ENCODE measurements around the gene ANKRD34A.

The ANKRD34A gene

GRCh38 chr1:146007489-146008133 is 43.2 kb upstream of the ANKRD34A start:
- POLR2A ChIA-PET, result interaction anchor here (1.0 to 2.2 kb wide), 3 partner anchors 28 to 116 kb away, joined by 4 to 12 read pairs (median 4); no protein-coding TSS in a partner anchor
- no peak overlapping the region for H3K4me3 ChIP-seq (ENCODE audit: low read depth, low read length)
- CTCF ChIA-PET, result interaction anchor here (0.6 to 13.8 kb wide), 19 partner anchors 9 to 245 kb away, joined by 3 to 227 read pairs (median 5); partner anchors contain the start of genes ANKRD34A, ANKRD35, NUDT17 and POLR3GL

GRCh38 chr1:146001709-146002108 is 37.3 kb upstream of the ANKRD34A start:
- ChIA-PET POLR2A (no interaction called here), CTCF (interaction anchor here (0.6 to 1.1 kb wide), 4 partner anchors 23 to 110 kb away, joined by 3 to 13 read pairs (median 6); partner anchors contain the start of gene ITGA10)
- TF ChIP-seq ZNF776 (tag by site-specific recombination; IDR thresholded peaks at IDR 0.05; ENCODE audit: borderline replicate concordance) (no peak), ZNF621 (tag by site-specific recombination; IDR thresholded peaks at IDR 0.05) (no peak), ZNF837 (tag by site-specific recombination; IDR thresholded peaks at IDR 0.05) (no peak), ZNF202 (tag by site-specific recombination; IDR thresholded peaks at IDR 0.05; ENCODE audit: borderline replicate concordance) (no peak), BCL11B (tag by site-specific recombination; IDR thresholded peaks at IDR 0.05; ENCODE audit: low read depth) (no peak), ZNF623 (tag by site-specific recombination; IDR thresholded peaks at IDR 0.05) (no peak), HIC1 (tag by site-specific recombination; IDR thresholded peaks at IDR 0.05) (no peak), ZNF23 (tag by site-specific recombination; IDR thresholded peaks at IDR 0.05; ENCODE audit: borderline replicate concordance) (no peak), ZNF266 (tag by site-specific recombination; IDR thresholded peaks at IDR 0.05; ENCODE audit: low read depth) (no peak), KLF16 (tag by site-specific recombination; IDR thresholded peaks at IDR 0.05) (no peak), MYNN (tag by site-specific recombination; IDR thresholded peaks at IDR 0.05; ENCODE audit: borderline replicate concordance) (no peak), ZNF211 (tag by site-specific recombination; IDR thresholded peaks at IDR 0.05; ENCODE audit: low read depth) (no peak), ZNF560 (tag by site-specific recombination; IDR thresholded peaks at IDR 0.05; ENCODE audit: borderline replicate concordance) (no peak), ZNF473 (tag by site-specific recombination; IDR thresholded peaks at IDR 0.05) (no peak), ZNF169 (tag by site-specific recombination; IDR thresholded peaks at IDR 0.05) (no peak), ZNF48 (tag by site-specific recombination; IDR thresholded peaks at IDR 0.05) (no peak), ZNF629 (tag by site-specific recombination; IDR thresholded peaks at IDR 0.05) (no peak), ZNF639 (tag by site-specific recombination; IDR thresholded peaks at IDR 0.05) (no peak)
- Histone ChIP-seq H3K36me3 (ENCODE audit: control insufficient read depth in 2 of 2, insufficient read depth in 1 of 2, low read length in 2 of 2) (no peaks in the 10 kb centered on the region), H3K4me3 (ENCODE audit: low read depth, low read length) (no peak overlapping the region), H3K4me1 (ENCODE audit: control insufficient read depth, insufficient read depth, low read length) (peaks cover 12% of the 10 kb centered on the region), H3K9me3 (ENCODE audit: control insufficient read depth, insufficient read depth, low read depth, low read length) (no peaks in the 10 kb centered on the region), H3K27ac (ENCODE audit: extremely low read depth, low read depth, low read length) (no peak overlapping the region)

More at GRCh38 chr1:146007489-146008133, 43.2 kb upstream of the ANKRD34A start:
- peak; percentile 86; the same call in 1 of the 2 replicates for TF ChIP-seq ZNF121 (tag by site-specific recombination; IDR thresholded peaks at IDR 0.05)
- TF ChIP-seq PBX3 (CRISPR knock-in tag; IDR thresholded peaks at IDR 0.05), result no peak
- Histone ChIP-seq H3K4me1 (ENCODE audit: control insufficient read depth, insufficient read depth, low read length) (no peaks in the 10 kb centered on the region), H3K27ac (ENCODE audit: extremely low read depth, low read depth, low read length) (no peak overlapping the region), H3K9me3 (ENCODE audit: control insufficient read depth, insufficient read depth, low read depth, low read length) (no peaks in the 10 kb centered on the region), H3K36me3 (ENCODE audit: control insufficient read depth in 2 of 2, insufficient read depth in 1 of 2, low read length in 2 of 2) (no peaks in the 10 kb centered on the region)
